A549 (cell line): ENCODE measurements around the gene GREM1. TPM values are rescaled to one million over a fixed set of nuclear protein-coding genes. Genes with fewer than 3 reads are reported as not detected.

Source experiments
- ATAC-seq, 2 experiments: fragments of 200-7000 bp in 1 of 2; fragments of >200 bp in 1 of 2; cut with Nextera tagmentation in 1 of 2; cut with Tn5 transposase in 1 of 2; 3 replicates each; pipeline versions ENCODE4 v1.8.0 to v1.9.1; 2018 to 2020; ENCODE audit warnings: mild to moderate bottlenecking in 1 of 2, moderate library complexity in 1 of 2
- CTCF ChIA-PET: fragments of 300-600 bp; sonication (Branson Sonifier 250); formaldehyde crosslinking; extraction: SDS; loops from one replicate; lab custom pipeline; 2021; ENCODE audit warnings: antibody characterized with exemption, inconsistent platforms; lab: Yijun Ruan, JAX
- POLR2A ChIA-PET: fragments of 350-600 bp; formaldehyde crosslinking; extraction: SDS; loops from one replicate; lab custom pipeline; 2021; ENCODE audit warnings: antibody characterized with exemption, inconsistent platforms; lab: Yijun Ruan, JAX
- DNase-seq, 2 experiments: peaks; one replicate each; pipeline versions ENCODE4 v3.0.0 to v3.0.0-alpha.2; 2011 to 2016; ENCODE audit warnings: low read depth in 1 of 2, low spot score in 1 of 2
- FAIRE-seq: peaks from 2 replicates; lab custom pipeline; 2011; peaks lifted over from hg19 to GRCh38; lab: Jason Lieb, UNC
- H3K27ac ChIP-seq, 2 experiments: fragments of >200 bp; sonication (Bioruptor Twin); formaldehyde crosslinking; 3 replicates each; pipeline ENCODE4 v1.5.1; 2016 to 2017
- H3K4me1 ChIP-seq: fragments of >200 bp; sonication (Bioruptor Twin); formaldehyde crosslinking; 3 replicates; pipeline ENCODE4 v1.6.1; 2016
- H3K4me2 ChIP-seq: fragments of >200 bp; sonication (Bioruptor Twin); formaldehyde crosslinking; 3 replicates; pipeline ENCODE4 v1.6.1; 2016
- H3K4me3 ChIP-seq: fragments of >200 bp; sonication (Bioruptor Twin); formaldehyde crosslinking; 3 replicates; pipeline ENCODE4 v1.5.1; 2016
- H3K9me3 ChIP-seq: fragments of >200 bp; sonication (Bioruptor Twin); formaldehyde crosslinking; 3 replicates; pipeline ENCODE4 v1.6.1; 2016
- ATOH8 ChIP-seq: fragments of 250-450 bp; sonication (Bioruptor Pico); IDR thresholded peaks from 2 replicates; pipeline ENCODE4 v1.5.0; 2020; ENCODE audit warnings: low read depth, mild to moderate bottlenecking, moderate library complexity
- CBX2 ChIP-seq: fragments of 200-600 bp; sonication (generic); IDR thresholded peaks from 2 replicates; pipeline ENCODE4 v1.6.1; 2016; ENCODE audit warnings: low read depth, mild to moderate bottlenecking, borderline replicate concordance
- CEBPB ChIP-seq, 2 experiments: fragments of >200 bp in 1 of 2; sonication (Bioruptor Twin) in 1 of 2; formaldehyde crosslinking in 1 of 2; IDR thresholded peaks; 2 replicates each; pipeline ENCODE4 v1.6.1; 2012 to 2016
- CHD4 ChIP-seq: fragments of 200-600 bp; sonication (generic); IDR thresholded peaks from 2 replicates; pipeline ENCODE4 v1.6.1; 2016; ENCODE audit warnings: antibody characterized with exemption, mild to moderate bottlenecking, borderline replicate concordance
- E2F6 ChIP-seq: IDR thresholded peaks from 2 replicates; pipeline ENCODE4 v1.6.1; 2012; ENCODE audit warnings: low read depth, borderline replicate concordance
- FOSB ChIP-seq: fragments of 250-450 bp; sonication (Bioruptor Pico); IDR thresholded peaks from 2 replicates; pipeline ENCODE4 v1.5.0; 2020; ENCODE audit warnings: mild to moderate bottlenecking, moderate library complexity
- FOXS1 ChIP-seq: fragments of 250-450 bp; sonication (Bioruptor Pico); IDR thresholded peaks from 2 replicates; pipeline ENCODE4 v1.5.0; 2020; ENCODE audit warnings: mild to moderate bottlenecking, moderate library complexity
- HES2 ChIP-seq: fragments of >200 bp; sonication (Bioruptor Twin); formaldehyde crosslinking; IDR thresholded peaks from 2 replicates; pipeline ENCODE4 v1.6.1; 2016
- JUN ChIP-seq, 2 experiments: fragments of >200 bp; sonication (Bioruptor Twin); formaldehyde crosslinking; IDR thresholded peaks; 2 replicates in 1 of 2; 3 replicates in 1 of 2; pipeline ENCODE4 v1.6.1; 2016 to 2017
- KDM1A ChIP-seq: fragments of 200-600 bp; sonication (generic); IDR thresholded peaks from 2 replicates; pipeline ENCODE4 v1.6.1; 2016; ENCODE audit warnings: low read depth, mild to moderate bottlenecking
- MAX ChIP-seq: IDR thresholded peaks from 2 replicates; pipeline ENCODE4 v1.6.1; 2012
- MAZ ChIP-seq: fragments of 150-350 bp; IDR thresholded peaks from 2 replicates; pipeline ENCODE4 v1.6.1; 2014; ENCODE audit warnings: antibody characterized with exemption, low read depth, low read length, borderline replicate concordance
- NPAS2 ChIP-seq: fragments of 250-450 bp; sonication (Bioruptor Pico); IDR thresholded peaks from 2 replicates; pipeline ENCODE4 v1.8.0; 2022; ENCODE audit warnings: mild to moderate bottlenecking, moderate library complexity, borderline replicate concordance
- NR3C1 ChIP-seq: fragments of >200 bp; sonication (Bioruptor Twin); formaldehyde crosslinking; IDR thresholded peaks from 3 replicates; pipeline ENCODE4 v1.6.1; 2017
- POLR2A ChIP-seq: IDR thresholded peaks from 2 replicates; pipeline ENCODE4 v1.6.1; 2012; ENCODE audit warnings: mild to moderate bottlenecking, low read length
- POLR2AphosphoS2 ChIP-seq: conservative IDR thresholded peaks from 2 replicates; pipeline ENCODE4 v1.6.1; 2012; ENCODE audit warnings: low read length, improper control_type of control experiment, inconsistent platforms
- RARB ChIP-seq: fragments of 250-450 bp; sonication (Bioruptor Pico); IDR thresholded peaks from 2 replicates; pipeline ENCODE4 v1.8.0; 2021; ENCODE audit warnings: mild to moderate bottlenecking, moderate library complexity
- REST ChIP-seq: fragments of 200-600 bp; sonication (generic); IDR thresholded peaks from 2 replicates; pipeline ENCODE4 v1.6.1; 2016; ENCODE audit warnings: antibody characterized with exemption, mild to moderate bottlenecking, moderate library complexity
- RFX5 ChIP-seq: fragments of 450-650 bp; IDR thresholded peaks from 2 replicates; pipeline ENCODE4 v1.7.1; 2014; ENCODE audit warnings: antibody characterized with exemption, mild to moderate bottlenecking, moderate library complexity
- RNF2 ChIP-seq: fragments of 200-600 bp; sonication (generic); IDR thresholded peaks from 2 replicates; pipeline ENCODE4 v1.6.1; 2016; ENCODE audit warnings: low read depth, mild to moderate bottlenecking, antibody characterized with exemption, moderate library complexity, borderline replicate concordance
- SREBF2 ChIP-seq: fragments of 450-650 bp; IDR thresholded peaks from 2 replicates; pipeline ENCODE4 v1.6.1; 2014; ENCODE audit warnings: mild to moderate bottlenecking, moderate library complexity
- TFCP2L1 ChIP-seq: fragments of 250-450 bp; sonication (Bioruptor Pico); IDR thresholded peaks from 2 replicates; pipeline ENCODE4 v1.5.0; 2021; ENCODE audit warnings: mild to moderate bottlenecking
- TP53 ChIP-seq: fragments of 250-450 bp; sonication (Bioruptor Pico); IDR thresholded peaks from 2 replicates; pipeline ENCODE4 v1.5.0; 2021; ENCODE audit warnings: mild to moderate bottlenecking, moderate library complexity
- ZFP36 ChIP-seq: fragments of 450-650 bp; IDR thresholded peaks from 2 replicates; pipeline ENCODE4 v1.6.1; 2014; ENCODE audit warnings: borderline replicate concordance; ENCODE audit not compliant: partially characterized antibody
- ZNF302 ChIP-seq: fragments of 250-450 bp; sonication (Bioruptor Pico); IDR thresholded peaks from 2 replicates; pipeline ENCODE4 v1.9.0; 2021; ENCODE audit warnings: inconsistent platforms, mild to moderate bottlenecking, moderate library complexity
- WGBS: methylation state at CpG from one replicate; pipeline ENCODE4 v1.1.6; 2017; ENCODE audit errors: missing lambda C conversion rate; 5-methylcytosine and 5-hydroxymethylcytosine counted together
- polyA plus RNA-seq, 4 experiments: library from polyadenylated mRNA; depleted of rRNA in 3 of 4; stranded (reverse); fragments of >200 nt; fragmentation: RNase III in 1 of 4; extraction: RNeasy Plus Mini Kit Qiagen cat#74134 plus additional on column Dnase treatment in 1 of 4; gene quantifications; 2 replicates in 3 of 4; 3 replicates in 1 of 4; pipeline ENCODE4 v1.2.3, GENCODE V29; 2011 to 2017

The GREM1 gene
- polyA plus RNA-seq, 2 of the 4 experiments (the other 2 are of a cell fraction), result 4.4 to 10.5 TPM

- Histone ChIP-seq H3K4me2 (no peak overlapping the region), H3K4me1 (peaks cover 43% of the 10 kb centered on the region), H3K9me3 (no peaks in the 10 kb centered on the region), H3K4me3 (no peak overlapping the region), H3K27ac (peak overlapping the region; percentile 30 to 47; a peak in 1 of 6 replicates)
- ATAC-seq, result no peak
- DNase-seq, result no peak
- no peak for TF ChIP-seq MAX
- no peak for TF ChIP-seq TP53 (CRISPR knock-in tag)
- TF ChIP-seq TFCP2L1, result no peak
- TF ChIP-seq CHD4, result no peak
- TF ChIP-seq HES2, result no peak
- no peak for TF ChIP-seq CBX2
- TF ChIP-seq ATOH8 (CRISPR knock-in tag), result no peak
- TF ChIP-seq RARB (CRISPR knock-in tag), result no peak
- TF ChIP-seq POLR2A, result no peak
- TF ChIP-seq RFX5, result no peak
- no peak for TF ChIP-seq FOSB (CRISPR knock-in tag)
- no peak for TF ChIP-seq ZFP36
- TF ChIP-seq NR3C1, result no peak
- TF ChIP-seq SREBF2, result no peak
- 37% methylated on average over 6 of the region's 6 CpGs for WGBS
- CTCF ChIA-PET, result interaction anchor here (0.8 to 2.9 kb wide), 12 partner anchors 8 to 457 kb away, joined by 3 to 33 read pairs (median 3); no protein-coding TSS in a partner anchor
- POLR2A ChIA-PET, result no interaction called here
- peak; percentile 82 for FAIRE-seq
Measured at GRCh38 chr15:32675466-32675865, 42.3 kb upstream of the GREM1 start.

- DNase-seq (no peak), ATAC-seq (no peak), FAIRE-seq (peak; percentile 70)
- no peaks in the 10 kb centered on the region for H3K9me3 ChIP-seq
- POLR2A ChIA-PET, result no interaction called here
- H3K4me3 ChIP-seq, result no peak overlapping the region
- H3K27ac ChIP-seq, result peak overlapping the region; percentile 41 to 77
- TF ChIP-seq FOXS1 (CRISPR knock-in tag) (no peak), KDM1A (no peak), JUN (IDR thresholded peaks at IDR 0.05) (no peak), NR3C1 (no peak)
- H3K4me1 ChIP-seq, result peaks cover 40% of the 10 kb centered on the region
- CTCF ChIA-PET, result interaction anchor here (1.2 to 2.9 kb wide), 7 partner anchors 13 to 456 kb away, joined by 3 to 33 read pairs (median 5); no protein-coding TSS in a partner anchor
- peak overlapping the region; percentile 78 for H3K4me2 ChIP-seq
- WGBS, result 63% methylated on average over 2 of the region's 2 CpGs
Measured at GRCh38 chr15:32676169-32676568, 41.6 kb upstream of the GREM1 start.

- DNase-seq (peak; percentile 43 to 85), FAIRE-seq (peak; percentile 91), ATAC-seq (peak; percentile 68 to 86)
- peak overlapping the region; percentile 77 to 79 for H3K27ac ChIP-seq
- H3K4me3 ChIP-seq, result peak overlapping the region; percentile 15; the same call in 1 of the 3 replicates
- peaks cover 46% of the 10 kb centered on the region for H3K4me1 ChIP-seq
- WGBS, result 6% methylated on average over 5 of the region's 5 CpGs
- H3K9me3 ChIP-seq, result no peaks in the 10 kb centered on the region
- CTCF ChIA-PET, result interaction anchor here (1.0 to 6.5 kb wide), 4 partner anchors 12 to 279 kb away, joined by 4 to 60 read pairs (median 6); no protein-coding TSS in a partner anchor
- POLR2A ChIA-PET, result no interaction called here
- peak overlapping the region; percentile 78 for H3K4me2 ChIP-seq
- TF ChIP-seq ZNF302 (CRISPR knock-in tag) (no peak), REST (no peak), RARB (CRISPR knock-in tag) (no peak), MAZ (no peak), ATOH8 (CRISPR knock-in tag) (no peak), E2F6 (no peak), NPAS2 (CRISPR knock-in tag) (no peak), RNF2 (no peak), CEBPB (IDR thresholded peaks at IDR 0.05) (peak; percentile 94 to 98), POLR2AphosphoS2 (no peak), MAX (0 out of 2 replicates have a peak, but pooled peaks have one; percentile 30), CBX2 (no peak), RFX5 (no peak)
Measured at GRCh38 chr15:32677238-32677750, 40.5 kb upstream of the GREM1 start.
